ENCODE measurements around the gene TMEM186. TPM values are rescaled to one million over a fixed set of nuclear protein-coding genes. Genes with fewer than 3 reads are reported as not detected.
A peak's percentile ranks its signal among the peaks of the same experiment; 100 is the strongest.

TMEM186 gene
- total and polyA plus RNA-seq, 9 of the 15 experiments (the other 6 are each of a cell fraction or from before 2014, with no cell fraction given), result 10.1 to 33.4 (median 16.4) TPM

- TF ChIP-seq ZNF592 (IDR thresholded peaks at IDR 0.05) (peak; percentile 63; the same call in 1 of the 2 replicates), NRF1 (conservative IDR thresholded peaks at IDR 0.05 in 1 of 2, IDR thresholded peaks at IDR 0.05 in 1 of 2) (peak; percentile 83 to 87), TBL1XR1 (IDR thresholded peaks at IDR 0.05; ENCODE audit: low read length in 2 of 2) (no peak), FOXJ3 (CRISPR knock-in tag; IDR thresholded peaks at IDR 0.05) (no peak), PURB (CRISPR knock-in tag; IDR thresholded peaks at IDR 0.05; ENCODE audit: low read depth) (no peak), GTF3C2 (IDR thresholded peaks at IDR 0.05; ENCODE audit: borderline replicate concordance, extremely low read depth, insufficient read length) (no peak), POLR2B (IDR thresholded peaks at IDR 0.05; ENCODE audit: low read depth, partially characterized antibody) (peak; percentile 66), RFX7 (CRISPR knock-in tag; IDR thresholded peaks at IDR 0.05) (no peak), ZFPM2 (CRISPR knock-in tag; IDR thresholded peaks at IDR 0.05) (no peak), CHAMP1 (IDR thresholded peaks at IDR 0.05) (no peak)
These were observed at the start of gene TMEM186, which contains the start of gene PMM2 (continued) for GRCh38 chr16:8797364-8798173.

All from K562 (cell line).